HG02943 (cell line): ENCODE measurements around the gene CACNG7.
A peak's percentile ranks its signal among the peaks of the same experiment; 100 is the strongest.
"Not testable (repeated sequence)": the region's sequence is repeated elsewhere in the genome, so short reads cannot be mapped to it uniquely, and the experiment has no call there.

Experiments used
- ATAC-seq: cut with Tn5 transposase; IDR thresholded peaks from one replicate; pipeline ENCODE4 v1.9.1; 2021; ENCODE audit warnings: mild to moderate bottlenecking, low read depth, moderate library complexity; ENCODE audit not compliant: unreplicated experiment

CACNG7 gene, protein sequence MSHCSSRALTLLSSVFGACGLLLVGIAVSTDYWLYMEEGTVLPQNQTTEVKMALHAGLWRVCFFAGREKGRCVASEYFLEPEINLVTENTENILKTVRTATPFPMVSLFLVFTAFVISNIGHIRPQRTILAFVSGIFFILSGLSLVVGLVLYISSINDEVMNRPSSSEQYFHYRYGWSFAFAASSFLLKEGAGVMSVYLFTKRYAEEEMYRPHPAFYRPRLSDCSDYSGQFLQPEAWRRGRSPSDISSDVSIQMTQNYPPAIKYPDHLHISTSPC

DNA sequence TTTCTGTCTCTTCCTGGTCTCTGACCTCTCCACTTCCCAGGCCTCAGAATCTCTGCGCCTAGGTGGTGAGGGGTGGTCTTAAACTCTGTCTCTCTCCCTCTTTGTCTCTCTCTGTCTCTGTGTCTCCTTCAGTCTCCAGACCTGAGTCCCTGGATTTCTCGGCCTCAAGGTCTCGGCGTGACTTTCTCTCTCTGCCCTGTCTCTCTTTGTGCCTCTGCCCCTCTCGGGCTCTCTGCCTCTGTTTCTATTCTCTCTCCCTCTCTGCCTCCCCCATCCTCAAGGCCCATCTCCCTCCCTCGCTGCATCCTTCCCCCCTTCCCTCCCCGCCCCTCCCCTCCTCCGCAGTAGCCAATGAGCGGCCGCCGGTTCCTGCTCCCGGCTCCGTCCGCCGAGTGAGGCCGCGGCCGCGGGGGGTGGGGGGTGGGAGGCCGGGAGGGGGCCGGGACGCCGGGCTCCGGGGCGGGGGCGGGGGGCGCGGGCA, at the start of gene CACNG7:
Gene CACNG7 (plus strand): TSS at position 344 of the 481 bp plus-strand sequence. CDS start 3,554 bp downstream, outside the sequence.
- no peak for ATAC-seq

DNA sequence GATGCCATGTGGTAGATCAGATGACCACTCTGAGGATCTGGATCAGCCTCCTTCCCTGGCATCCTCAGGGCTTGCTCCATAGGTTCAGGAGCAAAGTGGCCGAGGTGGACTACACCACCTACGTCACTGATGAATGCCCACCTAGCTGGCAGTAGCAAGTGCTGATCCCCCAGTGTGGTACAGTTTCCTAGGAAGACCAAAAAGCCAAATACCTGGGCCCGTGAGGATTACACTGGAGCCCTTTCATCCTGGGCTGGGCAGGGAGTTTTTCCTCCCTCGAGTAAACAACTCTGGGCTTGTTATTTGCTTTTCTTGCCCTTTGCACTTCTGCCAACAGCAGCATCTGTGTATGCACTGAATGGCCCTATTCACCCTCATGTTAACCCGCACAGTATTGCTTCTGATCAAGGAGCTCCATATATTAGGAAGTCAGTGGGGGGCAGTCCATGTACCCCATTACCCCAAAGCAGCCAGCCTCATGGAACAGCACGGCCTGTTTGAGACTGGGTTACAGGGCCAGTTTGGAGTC, 44.7 kb upstream of the CACNG7 start:
- no peak for ATAC-seq

DNA sequence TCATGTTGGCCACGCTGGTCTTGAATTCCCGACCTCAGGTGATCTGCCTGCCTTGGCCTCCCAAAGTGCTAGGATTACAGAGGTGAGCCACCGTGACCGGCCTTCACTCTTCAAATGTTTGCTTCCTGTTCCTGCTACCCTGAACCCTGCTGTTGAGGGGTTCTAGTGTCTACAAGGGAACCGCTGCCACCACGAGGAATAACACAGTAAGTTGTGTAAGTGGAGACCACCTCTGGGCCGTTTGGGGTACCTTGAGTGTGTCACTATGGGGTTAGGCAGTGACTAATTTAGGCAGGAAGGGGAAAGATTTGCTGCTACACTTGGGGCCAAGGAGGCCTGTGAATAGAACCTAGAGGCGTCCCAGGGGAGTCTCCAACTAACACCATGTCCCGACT, 43.6 kb upstream of the CACNG7 start:
- no peak for ATAC-seq

DNA sequence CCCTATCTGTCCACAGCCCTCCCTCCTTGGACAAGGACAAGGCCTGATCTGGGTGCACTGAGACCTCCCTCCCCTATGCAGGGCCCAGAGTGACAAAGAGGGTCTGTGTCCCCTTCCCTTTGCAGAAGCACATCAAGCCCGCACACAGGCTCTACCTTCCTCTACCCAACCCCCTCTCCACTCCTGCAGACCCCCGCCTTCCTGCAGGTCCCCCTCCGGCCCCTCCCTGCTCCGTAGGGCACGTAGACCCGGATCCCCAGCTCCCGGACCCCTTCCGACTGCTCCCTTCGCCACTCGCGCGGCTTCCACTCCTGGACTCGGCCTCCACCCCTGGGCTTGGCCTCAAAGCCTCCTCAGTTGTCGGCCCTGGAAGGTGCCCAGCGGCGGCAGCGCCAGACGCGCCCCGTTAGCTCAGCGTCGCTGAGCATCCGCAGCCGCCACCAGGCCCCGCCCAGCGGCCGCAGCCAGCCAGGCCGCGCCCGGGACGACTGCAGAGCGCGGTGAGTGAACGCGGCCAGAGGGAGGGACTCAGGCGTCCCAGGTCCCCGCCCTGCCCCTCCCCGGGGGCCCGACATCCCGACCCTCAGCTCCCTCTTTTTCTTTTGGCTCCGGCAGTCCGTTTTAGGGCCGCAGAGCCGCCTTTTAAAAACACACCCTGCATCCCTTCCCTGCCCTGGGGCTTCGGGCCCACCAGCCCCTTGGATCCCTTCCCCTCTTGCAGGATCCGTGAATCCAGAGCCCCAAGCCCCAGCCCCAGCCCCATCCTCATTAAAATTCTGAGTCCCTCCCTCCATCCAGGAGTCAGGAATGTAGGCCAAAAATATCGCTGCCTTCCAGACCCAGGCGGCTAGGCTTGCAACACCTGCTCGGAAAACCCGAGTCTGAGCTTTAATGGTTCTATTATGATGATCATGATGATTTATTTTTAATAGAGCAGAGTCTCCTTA, 42.9 kb upstream of the CACNG7 start:
- no peak for ATAC-seq

DNA sequence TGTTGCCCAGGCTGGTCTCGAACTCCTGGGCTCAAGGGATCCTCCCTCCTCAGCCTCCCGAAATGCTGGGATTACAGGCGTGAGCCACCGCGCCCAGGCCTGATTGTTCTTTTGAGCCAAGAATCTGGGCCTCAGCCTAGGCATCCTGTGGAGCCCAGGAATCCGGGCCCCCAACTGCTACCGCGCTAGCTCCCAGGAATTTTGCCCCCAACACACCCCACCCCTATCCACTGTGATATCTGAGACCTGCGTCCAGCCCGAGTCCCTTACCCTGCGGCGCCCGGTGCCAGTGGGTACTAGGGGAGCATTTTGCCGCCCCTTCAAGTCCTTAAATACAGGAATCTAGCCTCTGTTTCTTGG, 42.2 kb upstream of the CACNG7 start:
- ATAC-seq, result no peak

DNA sequence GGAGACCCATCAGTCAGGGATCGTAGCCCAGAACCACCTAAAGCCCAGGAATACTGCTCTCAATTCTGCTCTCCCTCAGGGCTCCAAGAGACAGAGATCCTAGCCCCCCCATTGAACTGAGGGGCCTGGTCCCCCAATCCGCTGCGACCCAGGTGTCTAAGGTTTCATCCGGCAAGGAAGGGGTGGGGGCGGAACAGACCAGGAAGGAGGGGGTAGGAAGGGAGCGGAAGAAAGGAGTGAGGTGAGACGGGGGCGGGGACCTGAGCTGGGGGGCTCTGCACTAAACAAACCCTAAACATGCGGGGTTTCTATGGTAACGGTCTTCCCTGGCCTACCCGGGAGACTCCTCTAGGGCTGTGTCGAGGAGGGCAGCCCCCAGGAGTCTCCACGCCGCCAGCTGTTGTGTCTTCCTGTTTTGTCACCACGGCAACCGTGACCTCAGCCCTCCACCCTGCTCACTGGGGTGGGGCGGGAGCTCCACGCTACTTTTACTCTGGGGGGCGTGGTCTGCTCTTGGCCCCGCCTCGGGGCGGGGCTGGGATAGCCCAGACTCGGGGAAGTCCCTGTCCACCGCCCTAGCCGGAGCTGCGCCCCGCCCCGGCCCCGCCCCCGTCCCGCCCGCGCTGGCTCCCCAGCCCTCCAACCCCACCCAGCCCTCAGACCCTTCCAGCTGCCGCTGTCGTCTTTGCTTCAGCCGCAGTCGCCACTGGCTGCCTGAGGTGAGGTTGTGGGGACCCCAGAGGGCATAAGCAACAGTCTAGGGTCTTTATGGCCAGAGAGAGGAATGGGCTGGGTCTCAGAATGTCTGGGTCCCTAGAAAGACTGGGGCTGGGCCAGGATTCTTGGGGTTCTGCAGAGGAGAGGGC, 41.6 kb upstream of the CACNG7 start, which contains the start of gene MYADM:
Gene MYADM (plus strand): TSS at position 659 of the 866 bp plus-strand sequence. CDS start 5,647 bp downstream, outside the sequence.
- peak; percentile 63 for ATAC-seq

DNA sequence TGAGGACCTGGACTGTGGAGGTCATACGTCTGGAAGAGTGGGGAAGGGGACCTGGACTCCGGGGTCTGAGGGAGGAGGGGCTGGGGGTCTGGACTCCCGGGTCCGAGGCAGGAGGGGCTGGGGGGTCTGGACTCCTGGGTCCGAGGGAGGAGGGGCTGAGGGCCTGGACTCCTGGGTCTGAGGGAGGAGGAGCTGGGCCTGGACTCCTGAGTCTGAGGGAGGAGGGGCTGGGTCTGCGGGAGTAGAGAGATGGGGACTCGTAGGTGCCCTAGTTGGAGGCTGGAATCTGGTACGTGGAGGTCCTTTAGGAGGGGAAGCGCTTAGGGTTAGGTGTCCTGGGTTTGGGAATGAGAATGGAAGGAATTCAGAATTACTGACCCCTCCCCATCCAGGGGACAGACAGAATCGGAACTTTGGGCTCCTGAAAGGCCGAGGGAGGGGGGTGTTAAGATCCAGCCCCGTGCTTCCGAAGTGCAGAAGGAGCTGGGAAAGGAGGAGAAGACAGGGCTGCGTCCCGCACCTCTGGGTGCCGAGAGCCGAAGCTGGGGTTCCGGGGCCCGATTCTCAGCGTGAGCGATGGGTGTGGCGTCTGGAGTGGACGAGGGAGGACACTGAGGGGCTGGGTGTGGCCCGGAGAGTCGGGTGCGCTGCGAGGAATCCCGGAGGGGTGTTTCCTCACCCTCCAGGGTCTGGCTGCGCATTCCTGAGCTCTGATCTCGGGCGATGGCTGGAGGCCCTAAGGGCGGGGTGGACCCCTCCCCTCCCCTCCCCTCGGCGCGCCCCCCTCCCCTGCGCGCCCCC, 40.8 kb upstream of the CACNG7 start:
- ATAC-seq, result no peak

DNA sequence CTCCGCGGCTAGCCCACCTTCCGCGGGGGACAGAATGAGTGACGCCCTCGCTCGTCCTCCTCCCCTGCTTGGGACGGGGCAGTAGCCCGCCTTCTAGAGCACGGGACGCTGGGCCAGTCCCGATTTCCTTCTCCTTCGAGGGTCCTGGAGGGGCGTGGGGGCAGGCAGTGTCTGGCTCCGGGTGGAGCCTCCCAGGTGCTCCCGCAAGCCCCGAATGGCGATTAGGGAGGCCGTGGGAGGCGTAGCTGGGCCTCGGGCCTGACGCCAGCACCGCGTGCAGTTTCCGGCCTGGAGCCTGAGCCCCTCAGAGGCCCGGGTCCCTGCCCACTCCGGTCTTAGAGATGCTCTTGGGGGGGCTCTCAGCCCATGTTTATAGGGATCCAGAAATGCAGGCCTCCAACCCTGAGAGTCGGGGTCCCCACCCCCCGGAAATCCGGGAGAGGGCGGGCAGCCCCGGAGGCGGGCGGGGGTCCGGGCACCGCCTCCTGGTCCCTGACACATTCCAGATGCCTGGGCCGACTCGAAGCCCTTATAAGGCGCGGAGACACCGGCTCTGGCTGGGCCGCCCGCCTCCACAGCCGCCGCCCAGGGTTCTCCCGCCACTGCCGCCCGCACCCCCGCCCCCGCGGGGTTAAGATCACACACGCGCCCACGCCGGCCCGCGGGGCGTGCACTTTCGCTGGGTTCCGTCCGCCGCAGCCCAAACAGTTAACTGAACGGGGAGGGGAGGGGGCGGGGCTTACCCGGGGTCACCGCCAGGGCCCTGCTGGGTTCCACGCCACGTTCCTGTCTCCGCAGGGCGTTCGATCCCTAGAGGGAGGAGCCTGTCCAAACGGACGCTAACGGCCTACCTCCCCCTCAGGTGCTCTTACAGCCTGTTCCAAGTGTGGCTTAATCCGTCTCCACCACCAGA, 39.9 kb upstream of the CACNG7 start:
- no peak for ATAC-seq

DNA sequence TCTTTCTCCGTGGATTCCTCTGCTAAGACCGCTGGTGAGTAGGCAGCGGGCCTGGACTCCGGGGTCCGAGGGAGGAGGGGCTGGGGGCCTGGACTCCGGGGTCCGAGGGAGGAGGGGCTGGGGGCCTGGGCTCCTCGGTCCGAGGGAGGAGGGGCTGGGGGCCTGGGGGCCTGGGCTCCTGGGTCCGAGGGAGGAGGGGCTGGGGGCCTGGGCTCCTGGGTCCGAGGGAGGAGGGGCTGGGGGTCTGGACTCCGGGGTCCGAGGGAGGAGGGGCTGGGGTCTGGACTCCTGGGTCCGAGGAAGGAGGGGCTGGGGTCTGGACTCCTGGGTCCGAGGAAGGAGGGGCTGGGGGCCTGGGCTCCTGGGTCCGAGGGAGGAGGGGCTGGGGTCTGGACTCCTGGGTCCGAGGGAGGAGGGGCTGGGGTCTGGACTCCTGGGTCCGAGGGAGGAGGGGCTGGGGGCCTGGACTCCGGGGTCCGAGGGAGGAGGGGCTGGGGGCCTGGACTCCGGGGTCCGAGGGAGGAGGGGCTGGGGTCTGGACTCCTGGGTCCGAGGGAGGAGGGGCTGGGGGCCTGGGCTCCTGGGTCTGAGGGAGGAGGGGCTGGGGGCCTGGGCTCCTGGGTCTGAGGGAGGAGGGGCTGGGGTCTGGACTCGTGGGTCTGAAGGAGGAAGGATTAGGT, 39.1 kb upstream of the CACNG7 start:
- ATAC-seq, result not testable (repeated sequence)

DNA sequence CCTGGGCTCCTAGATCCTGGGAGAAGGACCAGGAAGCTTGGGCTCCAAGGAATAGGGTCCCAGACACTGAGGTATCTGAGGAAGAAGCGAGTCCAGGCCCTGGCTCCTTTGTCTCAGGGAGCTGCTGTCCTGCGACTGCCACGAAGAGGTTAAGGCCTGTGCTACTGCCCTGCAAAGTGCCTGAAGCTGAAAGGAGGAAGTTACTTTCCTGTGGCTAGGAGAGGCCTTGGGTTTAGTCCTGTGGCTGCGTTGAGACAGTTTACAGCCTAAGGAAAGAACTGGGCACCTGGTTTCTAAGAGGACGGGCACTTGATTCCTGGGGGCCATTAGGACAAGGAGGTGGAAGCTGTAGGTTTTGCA, 38.6 kb upstream of the CACNG7 start:
- ATAC-seq, result no peak

DNA sequence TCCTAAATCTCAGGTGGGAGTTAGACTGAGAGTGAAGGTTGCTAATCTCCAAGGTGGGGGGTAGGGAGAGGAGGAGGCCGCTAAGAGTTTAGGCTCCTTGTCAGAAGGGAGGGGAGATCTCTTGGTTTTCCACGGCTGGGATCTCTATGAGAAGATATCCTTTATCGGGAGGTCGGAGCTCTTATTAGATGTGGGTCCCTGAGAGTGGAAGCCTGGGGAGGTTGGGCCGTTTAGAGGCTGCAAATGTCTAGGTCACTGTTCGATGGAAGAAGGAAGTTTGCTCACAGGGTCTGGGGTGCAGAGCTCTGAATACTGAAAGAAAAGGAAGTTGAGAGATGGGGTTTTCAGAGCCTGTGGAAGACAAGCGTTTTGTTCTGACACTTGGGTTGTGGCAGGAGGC, 37.6 kb upstream of the CACNG7 start:
- ATAC-seq, result no peak

DNA sequence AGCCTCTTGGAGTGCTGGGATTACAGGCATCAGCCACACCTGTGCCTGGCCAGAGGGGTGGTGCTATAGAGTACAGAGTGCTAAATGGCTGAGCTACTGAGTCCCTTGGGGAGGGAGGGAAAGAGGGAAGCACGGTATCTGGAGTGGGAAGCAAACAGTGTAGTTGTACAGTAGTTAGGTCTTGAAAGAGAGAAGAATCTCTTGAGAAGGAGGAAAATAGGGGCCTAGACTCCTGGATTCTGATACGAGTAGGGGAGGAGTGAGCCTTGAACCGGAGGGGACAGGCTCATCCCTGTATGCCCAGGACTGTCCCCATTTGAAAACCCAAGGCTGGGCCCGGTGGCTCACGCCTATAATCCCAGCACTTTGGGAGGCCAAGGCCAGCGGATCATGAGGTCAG, 36.3 kb upstream of the CACNG7 start:
- no peak for ATAC-seq

DNA sequence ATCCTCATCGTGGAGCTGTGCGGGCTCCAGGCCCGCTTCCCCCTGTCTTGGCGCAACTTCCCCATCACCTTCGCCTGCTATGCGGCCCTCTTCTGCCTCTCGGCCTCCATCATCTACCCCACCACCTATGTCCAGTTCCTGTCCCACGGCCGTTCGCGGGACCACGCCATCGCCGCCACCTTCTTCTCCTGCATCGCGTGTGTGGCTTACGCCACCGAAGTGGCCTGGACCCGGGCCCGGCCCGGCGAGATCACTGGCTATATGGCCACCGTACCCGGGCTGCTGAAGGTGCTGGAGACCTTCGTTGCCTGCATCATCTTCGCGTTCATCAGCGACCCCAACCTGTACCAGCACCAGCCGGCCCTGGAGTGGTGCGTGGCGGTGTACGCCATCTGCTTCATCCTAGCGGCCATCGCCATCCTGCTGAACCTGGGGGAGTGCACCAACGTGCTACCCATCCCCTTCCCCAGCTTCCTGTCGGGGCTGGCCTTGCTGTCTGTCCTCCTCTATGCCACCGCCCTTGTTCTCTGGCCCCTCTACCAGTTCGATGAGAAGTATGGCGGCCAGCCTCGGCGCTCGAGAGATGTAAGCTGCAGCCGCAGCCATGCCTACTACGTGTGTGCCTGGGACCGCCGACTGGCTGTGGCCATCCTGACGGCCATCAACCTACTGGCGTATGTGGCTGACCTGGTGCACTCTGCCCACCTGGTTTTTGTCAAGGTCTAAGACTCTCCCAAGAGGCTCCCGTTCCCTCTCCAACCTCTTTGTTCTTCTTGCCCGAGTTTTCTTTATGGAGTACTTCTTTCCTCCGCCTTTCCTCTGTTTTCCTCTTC, 35.1 kb upstream of the CACNG7 start:
- no peak for ATAC-seq

DNA sequence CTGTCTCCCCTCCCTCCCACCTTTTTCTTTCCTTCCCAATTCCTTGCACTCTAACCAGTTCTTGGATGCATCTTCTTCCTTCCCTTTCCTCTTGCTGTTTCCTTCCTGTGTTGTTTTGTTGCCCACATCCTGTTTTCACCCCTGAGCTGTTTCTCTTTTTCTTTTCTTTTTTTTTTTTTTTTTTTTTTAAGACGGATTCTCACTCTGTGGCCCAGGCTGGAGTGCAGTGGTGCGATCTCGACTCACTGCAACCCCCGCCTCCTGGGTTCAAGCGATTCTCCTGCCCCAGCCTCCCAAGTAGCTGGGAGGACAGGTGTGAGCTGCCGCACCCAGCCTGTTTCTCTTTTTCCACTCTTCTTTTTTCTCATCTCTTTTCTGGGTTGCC, 34.5 kb upstream of the CACNG7 start:
- ATAC-seq, result no peak

DNA sequence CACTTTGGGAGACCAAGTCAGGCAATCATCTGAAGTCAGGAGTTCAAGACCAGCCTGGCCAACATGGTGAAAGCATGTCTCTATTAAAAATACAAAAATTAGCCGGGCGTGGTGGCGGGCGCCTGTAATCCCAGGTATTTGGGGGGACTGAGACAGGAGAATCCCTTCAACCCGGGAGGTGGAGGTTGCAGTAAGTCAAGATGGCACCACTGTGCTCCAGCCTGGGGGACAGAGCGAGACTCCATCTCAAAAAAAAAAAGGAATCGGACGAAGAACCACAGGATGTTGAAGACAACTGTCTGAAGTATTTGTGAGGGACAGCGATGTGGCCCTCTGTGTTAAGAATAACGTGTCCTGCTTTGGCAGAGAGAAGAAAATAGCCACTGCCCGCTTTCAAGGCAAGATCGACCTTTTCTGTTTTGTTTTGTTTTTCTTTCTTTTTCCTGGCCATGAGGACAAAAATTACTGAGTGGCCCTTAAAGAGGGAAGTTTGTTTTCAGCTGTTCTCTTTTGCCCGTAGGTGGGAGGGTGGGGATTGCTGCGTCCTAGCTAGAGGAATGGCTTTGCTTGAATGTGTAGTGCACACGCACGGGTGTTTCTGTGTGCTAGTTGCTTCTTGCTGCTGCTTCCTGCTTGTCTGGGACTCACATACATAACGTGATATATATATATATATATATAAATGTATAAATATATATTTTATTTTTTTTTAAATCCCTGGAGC, 33.3 kb upstream of the CACNG7 start:
- ATAC-seq, result no peak

DNA sequence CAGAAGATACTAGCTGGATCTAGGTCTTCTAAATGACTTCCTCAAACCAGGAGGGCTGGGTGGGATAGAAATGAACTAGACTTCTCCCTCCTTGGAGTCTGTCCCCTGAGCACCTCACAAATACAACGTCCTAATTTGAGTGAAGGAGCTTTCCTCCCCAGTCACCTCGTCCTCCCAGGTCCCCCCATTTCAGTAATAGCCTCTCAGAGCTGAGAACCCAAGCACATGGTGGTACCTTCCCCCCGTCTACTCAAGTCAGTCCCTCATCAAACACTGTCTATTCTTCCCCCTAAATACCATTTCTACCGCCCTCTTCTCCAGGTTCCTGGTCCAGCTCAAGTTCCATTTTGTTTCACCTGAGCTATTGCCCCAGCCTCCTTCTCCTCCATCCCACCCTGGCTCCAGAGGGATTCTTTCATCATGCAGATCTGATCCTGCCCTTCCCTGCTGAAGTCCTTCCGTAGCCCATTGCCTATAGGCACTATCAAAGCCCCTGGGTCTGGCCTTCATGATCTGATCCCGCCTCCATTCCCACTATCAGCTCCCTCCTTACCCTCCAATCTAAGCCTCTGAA, 32.3 kb upstream of the CACNG7 start:
- no peak for ATAC-seq
